HuH-7.5 (cell line): ENCODE results near the gene NPR3.

Experiments
- DNase-seq: peaks from one replicate; pipeline ENCODE4 v3.0.0; 2011; ENCODE audit warnings: low spot score

The NPR3 gene

DNA sequence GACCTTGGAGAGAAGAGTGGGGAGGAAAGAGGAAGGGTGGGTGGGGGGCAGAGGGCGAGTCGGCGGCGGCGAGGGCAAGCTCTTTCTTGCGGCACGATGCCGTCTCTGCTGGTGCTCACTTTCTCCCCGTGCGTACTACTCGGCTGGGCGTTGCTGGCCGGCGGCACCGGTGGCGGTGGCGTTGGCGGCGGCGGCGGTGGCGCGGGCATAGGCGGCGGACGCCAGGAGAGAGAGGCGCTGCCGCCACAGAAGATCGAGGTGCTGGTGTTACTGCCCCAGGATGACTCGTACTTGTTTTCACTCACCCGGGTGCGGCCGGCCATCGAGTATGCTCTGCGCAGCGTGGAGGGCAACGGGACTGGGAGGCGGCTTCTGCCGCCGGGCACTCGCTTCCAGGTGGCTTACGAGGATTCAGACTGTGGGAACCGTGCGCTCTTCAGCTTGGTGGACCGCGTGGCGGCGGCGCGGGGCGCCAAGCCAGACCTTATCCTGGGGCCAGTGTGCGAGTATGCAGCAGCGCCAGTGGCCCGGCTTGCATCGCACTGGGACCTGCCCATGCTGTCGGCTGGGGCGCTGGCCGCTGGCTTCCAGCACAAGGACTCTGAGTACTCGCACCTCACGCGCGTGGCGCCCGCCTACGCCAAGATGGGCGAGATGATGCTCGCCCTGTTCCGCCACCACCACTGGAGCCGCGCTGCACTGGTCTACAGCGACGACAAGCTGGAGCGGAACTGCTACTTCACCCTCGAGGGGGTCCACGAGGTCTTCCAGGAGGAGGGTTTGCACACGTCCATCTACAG, 760 bp downstream of the NPR3 start:
- DNase-seq, result no peak

DNA sequence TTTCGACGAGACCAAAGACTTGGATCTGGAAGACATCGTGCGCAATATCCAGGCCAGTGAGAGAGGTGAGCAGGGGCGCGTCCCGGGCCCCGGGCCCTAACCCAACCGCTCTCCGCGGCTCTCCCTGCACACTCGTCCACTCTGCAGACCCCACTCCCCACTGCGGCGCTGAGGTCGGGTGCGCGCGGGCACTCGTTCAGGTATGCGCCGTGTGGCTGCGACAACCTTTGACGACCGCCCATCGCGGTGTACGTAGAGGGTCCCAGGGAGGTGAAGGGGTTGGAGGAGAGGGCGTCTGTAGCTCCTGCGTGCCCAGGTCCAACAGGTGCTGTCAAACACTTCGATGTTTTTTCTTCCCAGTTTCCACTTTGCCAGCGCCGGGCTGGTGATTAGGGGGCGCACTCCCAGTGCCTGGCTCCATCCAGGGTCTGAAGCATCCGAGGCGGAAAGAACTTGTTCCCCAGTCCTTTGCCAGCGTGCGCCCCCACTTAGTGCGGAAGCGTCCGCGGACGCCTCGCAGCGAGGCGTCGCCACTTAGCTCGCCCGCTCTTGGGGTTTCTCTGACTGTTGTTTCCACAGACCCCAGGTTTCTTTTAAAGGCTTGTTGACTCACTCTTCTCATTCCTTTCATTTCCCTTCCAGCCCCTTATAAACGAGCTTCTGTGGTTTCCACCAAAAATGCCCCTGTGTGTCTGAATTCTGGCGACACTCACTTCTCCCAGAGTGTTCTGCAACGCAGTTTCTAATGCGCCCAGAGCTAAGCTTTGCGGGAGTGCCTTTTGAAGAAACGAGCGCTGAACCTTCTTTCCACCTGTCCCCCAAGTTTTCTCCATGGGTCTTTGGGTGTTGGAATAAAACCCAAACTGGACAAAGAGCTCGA, 1.6 kb downstream of the NPR3 start:
- DNase-seq, result no peak

DNA sequence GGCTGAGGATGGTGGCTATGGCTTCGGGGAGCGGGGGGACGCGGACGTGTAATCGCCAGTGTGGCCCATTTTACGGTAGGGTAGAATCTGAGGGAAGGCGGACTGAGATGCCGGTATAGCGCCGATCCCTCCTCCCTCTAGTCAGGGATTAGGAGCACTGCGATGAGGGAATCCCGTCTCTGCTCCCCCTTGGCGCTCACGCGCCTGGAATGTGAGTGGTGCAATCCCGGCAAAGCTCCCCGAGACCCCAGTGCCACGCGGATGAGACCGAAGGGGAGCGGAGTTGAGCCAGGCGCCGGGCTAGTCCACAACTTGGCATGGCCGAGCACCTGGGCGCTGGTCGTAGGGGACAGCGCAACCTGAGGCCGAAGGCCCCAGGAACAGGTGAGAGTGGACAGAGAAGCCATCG, 2.2 kb downstream of the NPR3 start:
- no peak for DNase-seq

DNA sequence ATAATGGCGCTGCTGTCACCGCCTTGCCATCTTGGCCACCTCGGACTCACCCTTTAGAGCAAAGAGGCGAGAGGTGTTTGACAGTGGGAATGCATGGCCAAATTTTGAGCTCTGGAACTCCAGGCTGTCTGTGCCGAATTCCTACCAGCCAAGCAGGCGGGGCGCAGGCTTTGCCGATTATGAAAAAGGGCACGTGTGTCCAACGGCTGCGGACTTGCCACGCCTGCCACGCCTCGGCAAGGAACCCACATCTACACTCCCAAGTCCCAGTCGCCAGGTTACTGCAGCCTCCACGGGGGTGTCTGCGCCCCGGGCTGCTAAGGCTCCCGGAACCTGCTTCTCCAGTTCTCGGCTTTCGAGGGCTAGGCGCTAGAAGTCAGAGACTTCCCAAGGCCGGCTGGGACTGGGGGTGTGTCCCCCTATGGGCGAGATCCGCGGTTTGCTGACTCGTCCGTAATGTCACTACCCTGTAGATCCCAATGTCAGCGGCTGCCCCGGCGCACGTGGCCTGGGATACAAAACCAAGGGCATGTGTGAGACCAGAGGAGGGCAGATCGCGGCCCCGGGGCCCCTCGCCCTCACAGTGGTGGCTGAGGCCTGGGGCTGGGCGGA, 2.8 kb downstream of the NPR3 start:
- DNase-seq, result peak; percentile 36

DNA sequence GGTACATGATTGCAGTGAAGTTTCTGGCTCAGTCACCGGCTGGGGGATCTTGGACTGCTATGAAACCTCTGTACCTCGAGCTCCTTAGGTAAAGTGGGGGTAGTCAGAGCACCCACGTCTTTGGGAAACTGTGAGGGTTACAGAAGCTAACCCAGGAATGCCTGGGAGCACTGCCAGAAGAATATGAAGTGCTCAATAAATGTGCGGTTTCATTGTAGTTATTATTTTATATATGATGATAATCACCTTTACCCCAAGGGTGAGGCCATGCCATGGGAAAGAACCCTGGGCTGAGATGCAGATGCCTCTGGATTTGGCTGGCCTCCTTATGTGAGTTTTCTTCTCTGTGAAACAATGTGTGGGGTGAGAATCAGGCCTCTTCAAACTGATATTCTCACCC, 3.7 kb downstream of the NPR3 start:
- no peak for DNase-seq

DNA sequence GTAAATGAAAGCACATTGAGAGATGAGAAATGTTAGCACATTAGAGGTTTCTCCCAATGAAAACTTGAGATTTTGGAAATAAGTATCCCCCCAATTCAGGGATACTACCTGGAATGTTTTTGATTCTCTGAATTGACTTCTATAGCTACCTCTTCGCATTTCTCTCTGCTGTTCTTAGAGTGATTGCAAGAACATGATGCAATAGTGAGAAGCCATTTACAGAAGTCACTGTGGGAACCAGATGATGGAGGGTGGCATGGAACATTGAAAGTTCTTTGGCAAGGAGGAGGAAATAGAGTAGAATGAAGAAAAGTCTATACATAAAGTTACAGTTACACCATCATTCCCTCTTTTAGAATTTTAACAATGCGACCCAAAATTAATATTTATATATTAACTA, 9.2 kb downstream of the NPR3 start:
- no peak for DNase-seq

DNA sequence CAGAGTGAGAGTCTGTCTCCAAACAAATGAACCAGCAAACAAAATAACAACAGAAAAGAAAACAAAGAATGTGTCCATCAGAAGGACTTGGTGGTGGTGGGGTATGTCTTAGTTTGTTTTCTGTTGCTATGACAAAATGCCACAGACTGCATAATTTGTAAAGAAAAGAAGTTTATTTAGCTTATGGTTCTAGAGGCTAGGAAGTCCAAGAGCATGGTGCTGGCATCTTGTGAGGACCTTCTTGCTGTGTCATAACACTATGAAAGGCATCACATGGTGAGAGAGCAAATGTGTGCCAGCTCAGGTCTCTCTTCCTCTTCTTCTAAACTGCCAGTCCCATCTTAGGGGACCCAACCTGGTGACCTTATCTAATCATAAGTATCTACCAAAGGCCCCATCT, 10.5 kb downstream of the NPR3 start:
- no peak for DNase-seq

DNA sequence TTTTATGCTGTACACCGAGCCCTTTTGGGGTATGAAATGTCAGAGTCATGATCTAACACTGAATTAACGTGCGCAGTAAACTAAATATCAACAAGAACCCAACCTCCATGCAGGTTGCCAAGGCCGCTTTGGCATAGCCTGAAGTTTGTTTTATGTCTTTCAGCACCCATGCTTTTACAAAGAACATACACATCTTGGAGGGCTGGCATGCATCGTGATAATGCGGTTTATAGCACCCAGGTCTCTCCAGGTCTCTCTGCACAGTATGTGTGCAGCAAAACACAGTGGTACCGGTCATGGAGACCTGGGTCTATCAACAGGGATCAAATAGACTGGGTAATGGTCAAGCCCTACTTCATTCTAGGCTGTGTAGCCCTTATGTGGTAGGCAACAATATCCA, 11.8 kb downstream of the NPR3 start:
- no peak for DNase-seq

DNA sequence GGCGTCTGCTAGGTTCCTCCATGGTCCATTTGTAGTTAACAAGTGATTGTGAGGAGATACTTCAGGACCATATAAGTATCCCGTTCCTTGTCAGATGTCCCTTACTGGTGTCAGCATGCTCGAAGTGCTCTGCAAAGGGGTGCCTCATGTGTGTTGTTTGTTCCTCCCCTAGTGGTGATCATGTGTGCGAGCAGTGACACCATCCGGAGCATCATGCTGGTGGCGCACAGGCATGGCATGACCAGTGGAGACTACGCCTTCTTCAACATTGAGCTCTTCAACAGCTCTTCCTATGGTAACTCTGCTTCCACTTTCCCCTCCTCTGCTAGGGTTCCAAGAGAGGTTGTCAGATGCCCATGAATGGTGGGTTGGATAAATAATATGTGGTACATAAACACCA, 13.4 kb downstream of the NPR3 start:
- no peak for DNase-seq

DNA sequence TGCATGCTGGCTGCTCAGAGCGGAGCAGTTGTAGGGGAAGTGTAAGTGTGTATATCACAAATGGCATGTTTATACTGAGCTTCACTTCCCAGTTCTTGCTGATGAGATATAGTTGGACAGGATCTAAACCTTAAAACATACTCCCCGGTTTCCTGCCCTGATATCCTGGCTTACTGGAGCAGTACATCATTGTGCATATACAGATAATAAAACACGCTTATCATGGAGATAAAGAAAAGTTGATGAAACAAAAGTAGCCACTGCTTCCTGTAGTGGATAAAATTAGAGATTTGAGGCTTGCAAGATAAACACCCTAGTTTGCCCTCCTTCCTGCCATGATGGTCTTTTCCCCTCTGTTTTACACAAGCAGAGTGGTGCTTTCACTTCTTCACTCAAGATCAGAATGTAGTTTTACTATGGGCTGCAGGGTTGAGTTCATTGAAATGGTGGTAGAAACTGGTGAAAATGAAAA, 15.0 kb downstream of the NPR3 start:
- DNase-seq, result no peak

DNA sequence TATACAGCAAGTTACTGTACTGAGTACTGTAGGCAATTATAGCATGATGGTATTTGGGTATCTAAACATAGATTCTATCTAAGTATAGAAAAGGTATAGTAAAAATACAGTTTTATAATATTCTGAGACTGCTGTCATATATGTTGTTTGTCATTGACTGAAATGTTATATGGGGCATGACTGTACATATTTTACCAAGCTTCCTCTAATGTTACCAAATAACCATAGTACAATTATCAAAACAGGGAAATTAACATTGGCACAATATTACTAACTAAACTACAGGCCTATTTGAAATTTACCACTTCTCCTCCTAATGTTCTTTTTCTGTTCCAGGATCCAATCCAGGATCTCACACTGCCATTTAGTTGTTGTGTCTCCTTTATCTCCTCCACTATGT, 18.5 kb downstream of the NPR3 start:
- no peak for DNase-seq

DNA sequence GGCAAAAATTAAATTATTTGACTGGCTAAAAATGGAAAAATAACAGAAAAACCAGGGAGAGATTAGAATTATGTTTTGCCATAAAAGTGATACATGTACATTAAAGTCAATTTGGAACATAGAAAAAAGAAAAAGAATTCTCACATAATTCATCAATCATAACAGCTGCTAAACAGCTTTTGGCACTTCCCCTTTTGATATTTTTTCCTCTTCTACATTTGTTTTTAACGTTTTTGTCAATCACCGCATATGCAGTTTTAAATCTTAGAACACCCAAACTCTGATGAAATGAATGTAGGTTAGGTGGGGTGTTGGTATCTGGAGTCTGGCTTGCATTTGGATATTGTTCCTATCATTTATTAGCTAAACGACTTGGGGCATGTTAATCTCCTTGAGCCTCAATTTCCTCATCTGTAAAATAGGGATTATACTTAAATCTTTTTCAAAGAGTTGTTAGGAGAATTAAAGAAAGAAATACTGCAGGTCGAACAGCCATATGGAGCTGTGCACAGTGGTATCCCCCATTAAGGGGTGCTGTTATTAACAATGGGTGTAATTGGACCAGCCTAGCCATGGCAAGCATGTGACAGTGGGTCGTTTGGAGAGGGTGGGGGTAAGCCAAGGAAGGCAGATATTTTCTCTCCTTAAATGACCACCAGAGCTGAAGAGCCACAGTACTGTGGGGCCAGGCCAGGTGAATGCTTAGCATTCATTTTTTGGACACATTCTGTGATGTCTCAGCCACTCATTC, 22.6 kb downstream of the NPR3 start:
- DNase-seq, result no peak

DNA sequence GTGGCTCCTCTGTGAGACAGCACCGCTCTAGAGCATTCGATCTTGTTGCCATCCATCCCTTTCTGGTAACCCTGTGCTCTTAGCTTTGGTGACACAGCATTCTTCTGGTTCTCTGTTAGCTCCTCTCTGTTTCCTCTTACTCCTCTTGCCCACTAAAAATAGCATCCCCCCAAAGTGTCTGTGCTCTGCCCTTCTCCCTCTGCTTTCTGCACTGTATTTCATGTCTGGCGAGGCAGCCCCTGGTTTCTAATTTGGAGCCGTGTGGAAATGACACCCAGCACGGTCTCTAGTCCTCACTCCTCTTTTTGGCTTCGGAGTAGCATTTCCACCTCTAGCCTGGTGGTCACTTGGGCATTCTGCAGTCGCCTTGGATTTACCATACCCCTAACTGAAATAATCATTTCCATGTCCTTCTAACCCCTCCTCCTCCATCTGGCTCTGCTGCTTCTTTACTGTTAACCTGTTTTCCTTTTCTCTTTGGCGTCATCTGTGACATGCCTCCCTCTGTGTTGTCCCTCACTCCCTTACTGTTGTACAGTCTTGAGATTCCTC, 23.8 kb downstream of the NPR3 start:
- DNase-seq, result no peak

DNA sequence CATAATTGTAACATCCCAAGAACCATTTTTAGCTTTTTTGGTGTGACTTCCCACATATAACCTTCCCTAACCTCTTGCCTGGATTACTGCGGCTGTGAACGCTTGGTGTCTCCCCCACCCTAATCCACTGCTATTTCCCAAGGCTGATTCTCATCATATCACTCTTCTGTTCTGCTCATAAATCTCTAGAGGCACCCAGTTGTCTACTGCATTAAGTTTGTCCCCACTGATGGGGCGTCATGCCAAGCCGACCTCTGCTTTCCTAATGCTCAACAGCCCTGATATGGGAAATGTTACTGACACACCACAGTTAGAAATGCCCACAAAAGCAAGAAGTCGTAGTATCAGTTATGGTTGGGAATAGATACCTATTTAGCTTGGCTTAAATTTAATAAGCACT, 24.4 kb downstream of the NPR3 start:
- DNase-seq, result no peak

DNA sequence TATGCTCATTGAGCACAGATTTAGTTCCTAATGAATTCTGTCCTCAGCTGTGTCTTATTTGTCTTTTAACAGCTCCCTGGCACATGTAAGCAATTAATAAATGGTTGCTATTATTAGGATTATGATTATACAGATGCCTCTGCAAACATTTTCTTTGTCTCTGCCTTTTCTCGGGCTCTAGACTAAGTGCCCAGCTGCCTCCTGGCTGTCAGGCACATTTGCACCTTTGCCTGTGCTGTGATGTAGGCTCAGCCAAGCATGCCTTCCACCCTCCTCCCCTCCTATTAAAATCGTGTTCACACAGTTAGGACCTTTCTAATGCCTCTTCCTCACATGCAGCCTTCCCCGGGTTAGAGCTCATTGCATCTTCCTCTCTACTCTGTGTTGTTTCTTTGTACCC, 25.7 kb downstream of the NPR3 start:
- DNase-seq, result no peak

DNA sequence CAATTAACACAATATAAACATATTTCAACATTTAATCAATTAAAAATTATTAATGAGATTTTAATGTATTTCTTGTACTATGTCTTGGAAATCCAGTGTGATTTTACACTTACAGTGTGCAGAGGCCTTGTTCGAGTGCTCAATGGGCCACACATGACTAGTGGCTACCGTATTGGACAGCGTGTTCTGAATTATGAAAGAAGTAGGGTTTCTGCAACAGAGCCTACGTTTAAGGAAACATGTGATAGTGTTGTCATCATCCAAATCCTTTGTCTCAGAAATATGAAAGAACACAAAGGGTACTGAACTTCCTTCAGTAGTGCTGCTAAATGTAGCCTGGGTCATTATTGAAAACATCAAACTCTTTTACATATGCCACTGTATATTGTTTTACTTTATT, 29.5 kb downstream of the NPR3 start:
- no peak for DNase-seq

DNA sequence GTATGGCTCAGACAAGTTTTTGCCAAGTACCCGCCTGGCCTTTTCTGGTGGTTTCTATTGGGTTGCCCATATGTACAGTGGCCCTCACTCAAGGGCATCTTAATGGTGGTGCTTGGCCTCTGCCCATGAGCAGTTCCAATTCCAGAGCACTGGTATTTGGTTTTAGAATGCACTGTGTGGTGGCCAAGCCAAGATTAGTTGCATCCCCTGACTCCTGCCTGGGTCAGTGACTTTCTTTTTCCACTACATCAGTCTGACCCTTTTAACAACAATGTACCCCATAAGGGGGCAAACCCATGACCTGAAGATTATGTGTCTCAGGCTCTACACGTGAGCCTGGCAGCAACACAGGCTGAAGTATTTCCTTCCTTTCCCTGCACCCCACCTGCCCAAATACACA, 34.2 kb downstream of the NPR3 start:
- DNase-seq, result no peak

DNA sequence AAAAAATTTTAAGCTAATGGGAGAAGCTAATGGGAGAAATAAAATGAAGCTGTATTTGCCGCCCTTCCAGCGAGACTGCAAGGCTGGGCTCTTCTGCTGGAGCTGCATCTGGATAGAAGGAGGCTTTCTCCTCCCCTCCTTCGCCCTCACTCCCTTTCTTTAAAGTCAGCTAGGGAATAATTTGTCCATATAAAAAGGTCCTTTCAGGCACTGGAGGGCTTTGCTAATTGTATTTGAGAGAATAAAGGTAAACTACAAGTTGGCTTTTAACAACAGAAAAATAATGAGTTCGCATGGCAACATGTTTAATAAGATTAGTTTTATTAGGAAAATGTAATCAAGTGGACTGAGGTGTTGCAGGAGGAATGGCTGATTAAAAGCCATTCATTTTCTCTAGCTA, 41.3 kb downstream of the NPR3 start:
- DNase-seq, result no peak

DNA sequence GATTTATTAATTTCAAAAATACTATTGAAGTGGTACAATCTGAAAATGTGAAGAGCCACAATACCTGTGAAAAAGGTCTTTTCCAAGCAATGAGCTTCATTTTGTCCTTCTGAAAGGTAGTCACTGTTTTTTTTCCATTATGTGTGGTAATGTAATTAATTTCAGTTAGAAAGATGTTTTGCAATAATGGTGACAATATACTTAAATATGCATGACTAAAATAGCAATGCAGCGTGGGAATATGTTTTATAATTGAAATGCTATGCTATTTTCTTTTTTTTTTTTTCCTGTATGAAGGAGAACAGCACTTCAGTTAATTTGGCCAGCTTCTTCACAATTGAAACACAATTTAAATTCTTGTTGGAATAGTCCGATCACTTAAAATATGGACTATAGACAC, 41.9 kb downstream of the NPR3 start:
- DNase-seq, result no peak

DNA sequence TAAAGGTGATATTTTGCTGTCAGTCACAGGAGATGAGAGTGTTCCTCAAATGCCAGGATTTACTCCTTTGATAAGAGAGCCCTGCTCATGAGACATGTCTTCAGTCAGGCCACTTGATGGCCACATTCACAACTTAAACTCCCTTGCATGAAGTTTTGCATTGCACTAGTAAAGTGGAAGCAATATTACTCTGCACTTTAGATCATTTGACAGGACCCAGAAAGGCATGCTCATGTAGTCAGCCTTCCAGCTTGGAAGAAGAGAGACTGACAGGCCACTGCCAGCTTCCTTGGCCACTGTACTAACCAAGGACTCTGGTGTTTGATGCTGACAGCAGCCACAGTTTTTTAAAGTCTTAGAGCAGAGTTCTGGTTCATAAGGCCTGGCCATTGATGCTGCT, 42.6 kb downstream of the NPR3 start:
- no peak for DNase-seq

DNA sequence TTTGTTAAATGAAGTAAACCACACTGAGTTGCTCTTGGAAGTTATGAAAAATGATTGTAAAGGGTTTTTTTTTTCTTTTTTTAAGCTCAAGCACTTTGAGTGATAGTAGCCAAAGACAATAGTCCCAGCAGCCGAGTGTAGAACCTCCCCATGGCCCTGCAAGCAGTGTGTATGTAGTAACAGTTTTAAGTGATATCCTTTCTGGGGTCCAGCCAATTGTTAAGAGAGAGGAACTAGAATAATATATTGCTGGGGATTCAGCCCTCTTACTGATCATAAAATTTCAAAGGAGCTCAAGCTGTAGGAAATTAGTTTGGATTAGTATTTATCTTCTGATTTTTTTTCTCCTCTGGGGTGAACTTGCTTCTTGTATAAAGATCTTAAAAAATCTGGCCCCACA, 43.2 kb downstream of the NPR3 start:
- no peak for DNase-seq

DNA sequence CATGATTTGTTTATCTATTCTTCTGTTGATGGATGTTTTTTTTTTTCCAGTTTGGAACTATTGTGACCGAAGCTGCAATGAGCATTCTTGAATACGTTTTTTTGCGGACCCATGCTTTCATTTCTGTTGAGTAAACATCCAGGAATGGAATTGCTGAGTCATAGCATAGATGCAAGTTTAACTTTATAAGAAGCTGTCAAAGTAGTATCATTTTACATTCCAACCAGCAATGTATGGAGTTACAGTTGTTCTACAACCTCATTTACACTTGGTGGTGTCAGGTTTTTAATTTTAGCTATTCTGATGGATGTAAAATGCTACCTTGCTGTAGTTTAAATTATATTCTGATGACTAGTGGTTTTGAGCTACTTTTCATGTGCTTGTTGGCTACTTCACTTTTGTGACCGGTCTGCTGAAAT, 49.0 kb downstream of the NPR3 start:
- no peak for DNase-seq
